ENCODE measurements around the gene S100A3.

S100A3 gene

GRCh38 chr1:153553096-153553495 lies 4.0 kb upstream of the S100A3 start:
- Histone ChIP-seq H3K4me3 (ENCODE audit: low read length) (no peak overlapping the region), H3K9ac (ENCODE audit: low read length) (no peak overlapping the region), H3K79me2 (ENCODE audit: low read length) (no peaks in the 10 kb centered on the region), H3K4me2 (ENCODE audit: low read length) (no peak overlapping the region), H3K9me3 (ENCODE audit: insufficient read depth, low read length) (no peaks in the 10 kb centered on the region), H3K27me3 (ENCODE audit: low read depth, low read length) (no peaks in the 10 kb centered on the region), H3K4me1 (ENCODE audit: low read length) (peaks cover 15% of the 10 kb centered on the region), H3K27ac (ENCODE audit: low read length) (no peak overlapping the region), H3K36me3 (replicated peaks; ENCODE audit: low read depth, low read length) (no peaks in the 10 kb centered on the region), H4K20me1 (ENCODE audit: insufficient read depth, low read length) (no peaks in the 10 kb centered on the region), H2AFZ (ENCODE audit: low read depth, low read length) (no peak overlapping the region)
- no peak for TF ChIP-seq EZH2phosphoT487 (IDR thresholded peaks at IDR 0.05; ENCODE audit: low read depth)
- no peak for TF ChIP-seq CTCF (IDR thresholded peaks at IDR 0.05; ENCODE audit: low read depth, low read length)

DNA sequence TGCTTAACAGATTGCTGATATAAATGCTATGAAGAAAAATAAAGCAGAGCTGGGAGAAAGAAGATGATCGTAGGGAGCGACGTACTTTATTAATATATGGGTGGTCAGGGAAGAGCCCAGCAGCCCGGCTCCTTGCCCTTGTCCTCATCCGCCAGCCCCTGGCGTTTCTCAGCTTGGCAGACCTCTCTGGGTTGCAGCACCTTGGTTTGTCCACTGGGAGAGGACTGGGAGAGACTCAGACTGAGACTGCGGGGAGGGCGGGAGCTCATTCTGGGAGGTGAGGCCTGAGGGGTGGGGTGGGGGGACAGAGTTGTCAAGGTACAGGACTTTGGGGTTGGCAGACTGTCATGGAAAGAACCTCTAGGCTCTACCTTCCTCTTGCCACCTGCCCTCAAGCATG lies 3.3 kb upstream of the S100A3 start:
- no peaks in the 10 kb centered on the region for H4K20me1 ChIP-seq (ENCODE audit: insufficient read depth, low read length)
- H3K27me3 ChIP-seq (ENCODE audit: low read depth, low read length) = no peaks in the 10 kb centered on the region
- no peak overlapping the region for H3K9ac ChIP-seq (ENCODE audit: low read length)
- H3K36me3 ChIP-seq (replicated peaks; ENCODE audit: low read depth, low read length) = no peaks in the 10 kb centered on the region
- peaks cover 15% of the 10 kb centered on the region for H3K4me1 ChIP-seq (ENCODE audit: low read length)
- H3K9me3 ChIP-seq (ENCODE audit: insufficient read depth, low read length) = no peaks in the 10 kb centered on the region
- no peak for TF ChIP-seq CTCF (IDR thresholded peaks at IDR 0.05; ENCODE audit: low read depth, low read length)
- TF ChIP-seq EZH2phosphoT487 (IDR thresholded peaks at IDR 0.05; ENCODE audit: low read depth) = no peak
- H3K27ac ChIP-seq (ENCODE audit: low read length) = no peak overlapping the region
- H3K79me2 ChIP-seq (ENCODE audit: low read length) = no peaks in the 10 kb centered on the region
- no peak overlapping the region for H2AFZ ChIP-seq (ENCODE audit: low read depth, low read length)
- no peak overlapping the region for H3K4me3 ChIP-seq (ENCODE audit: low read length)
- H3K4me2 ChIP-seq (ENCODE audit: low read length) = no peak overlapping the region

GRCh38 chr1:153550827-153551500 lies 1.9 kb upstream of the S100A3 start:
- Histone ChIP-seq H2AFZ (ENCODE audit: low read depth, low read length) (no peak overlapping the region), H3K36me3 (replicated peaks; ENCODE audit: low read depth, low read length) (no peaks in the 10 kb centered on the region), H3K9me3 (ENCODE audit: insufficient read depth, low read length) (no peaks in the 10 kb centered on the region), H3K27me3 (ENCODE audit: low read depth, low read length) (no peaks in the 10 kb centered on the region), H4K20me1 (ENCODE audit: insufficient read depth, low read length) (no peaks in the 10 kb centered on the region), H3K9ac (ENCODE audit: low read length) (no peak overlapping the region), H3K4me1 (ENCODE audit: low read length) (peaks cover 25% of the 10 kb centered on the region), H3K79me2 (ENCODE audit: low read length) (no peaks in the 10 kb centered on the region), H3K4me3 (ENCODE audit: low read length) (no peak overlapping the region), H3K27ac (ENCODE audit: low read length) (no peak overlapping the region), H3K4me2 (ENCODE audit: low read length) (peak overlapping the region; percentile 7; the same call in 1 of the 2 replicates)
- no peak for TF ChIP-seq EZH2phosphoT487 (IDR thresholded peaks at IDR 0.05; ENCODE audit: low read depth)

DNA sequence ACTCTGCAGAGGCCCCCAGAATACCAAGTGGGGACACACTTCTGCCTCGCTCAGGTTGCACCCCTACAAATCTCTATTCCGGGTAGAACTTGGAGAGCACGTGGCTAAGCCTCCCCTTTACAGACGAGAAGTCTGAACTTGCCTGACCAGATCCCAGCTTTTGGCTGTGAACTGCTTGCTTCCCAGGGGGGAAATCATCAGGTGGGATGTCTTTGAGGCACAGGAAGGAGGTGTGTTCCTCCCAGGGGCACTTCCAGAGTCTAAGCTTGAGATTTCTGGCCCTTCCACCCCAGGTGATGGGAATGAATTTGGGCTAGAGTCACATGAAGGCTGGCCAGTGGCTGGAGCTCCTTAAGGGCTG lies 1.3 kb upstream of the S100A3 start:
- Histone ChIP-seq H4K20me1 (ENCODE audit: insufficient read depth, low read length) (no peaks in the 10 kb centered on the region), H3K4me1 (ENCODE audit: low read length) (peaks cover 30% of the 10 kb centered on the region), H3K4me2 (ENCODE audit: low read length) (no peak overlapping the region), H3K9ac (ENCODE audit: low read length) (no peak overlapping the region), H3K36me3 (replicated peaks; ENCODE audit: low read depth, low read length) (no peaks in the 10 kb centered on the region), H3K4me3 (ENCODE audit: low read length) (no peak overlapping the region), H3K79me2 (ENCODE audit: low read length) (no peaks in the 10 kb centered on the region), H3K27ac (ENCODE audit: low read length) (no peak overlapping the region), H3K9me3 (ENCODE audit: insufficient read depth, low read length) (no peaks in the 10 kb centered on the region), H2AFZ (ENCODE audit: low read depth, low read length) (no peak overlapping the region), H3K27me3 (ENCODE audit: low read depth, low read length) (no peaks in the 10 kb centered on the region)
- TF ChIP-seq CTCF (IDR thresholded peaks at IDR 0.05; ENCODE audit: low read depth, low read length) (no peak), EZH2phosphoT487 (IDR thresholded peaks at IDR 0.05; ENCODE audit: low read depth) (no peak)
